GM23338 (cell line): ENCODE measurements around the gene PASK. TPM values are rescaled to one million over a fixed set of nuclear protein-coding genes. Genes with fewer than 3 reads are reported as not detected.

Experiments used
- ATAC-seq: fragments of 200-7000 bp; cut with Tn5 transposase; 3 replicates; pipeline ENCODE4 v1.9.1; 2020
- DNase-seq: peaks from one replicate; pipeline ENCODE4 v3.0.0-alpha.2; 2015; ENCODE audit warnings: low spot score
- H2AFZ ChIP-seq: fragments of 200-600 bp; sonication (generic); 2 replicates; pipeline ENCODE4 v1.8.0; 2016; ENCODE audit warnings: antibody characterized with exemption, mild to moderate bottlenecking, moderate library complexity
- H3F3A ChIP-seq: fragments of 200-600 bp; sonication (generic); replicated peaks from 2 replicates; pipeline ENCODE4 v1.8.0; 2017; ENCODE audit warnings: antibody characterized with exemption, mixed run types, low read depth
- H3K27ac ChIP-seq: fragments of 200-600 bp; sonication (generic); 2 replicates; pipeline ENCODE4 v1.6.1; 2016; ENCODE audit warnings: low read depth
- H3K27me3 ChIP-seq: fragments of 200-600 bp; sonication (generic); 2 replicates; pipeline ENCODE4 v1.8.0; 2016; ENCODE audit warnings: mild to moderate bottlenecking, mixed run types, moderate library complexity; ENCODE audit not compliant: insufficient read depth
- H3K36me3 ChIP-seq: fragments of 200-600 bp; sonication (generic); 2 replicates; pipeline ENCODE4 v1.8.0; 2016; ENCODE audit warnings: mild to moderate bottlenecking; ENCODE audit not compliant: insufficient read depth
- H3K4me1 ChIP-seq: fragments of 200-600 bp; sonication (generic); 2 replicates; pipeline ENCODE4 v1.8.0; 2016; ENCODE audit warnings: mild to moderate bottlenecking, moderate library complexity; ENCODE audit not compliant: insufficient read depth
- H3K4me2 ChIP-seq: fragments of 200-600 bp; sonication (generic); 2 replicates; pipeline ENCODE4 v1.7.1; 2017; ENCODE audit warnings: mixed run types
- H3K4me3 ChIP-seq: fragments of 200-600 bp; sonication (generic); 2 replicates; pipeline ENCODE4 v1.6.1; 2016; ENCODE audit warnings: mixed run types
- H3K79me2 ChIP-seq: fragments of 200-600 bp; sonication (generic); replicated peaks from 2 replicates; pipeline ENCODE4 v1.8.0; 2017; ENCODE audit warnings: mild to moderate bottlenecking; ENCODE audit not compliant: insufficient read depth
- H3K9me2 ChIP-seq: fragments of 200-600 bp; sonication (generic); 2 replicates; pipeline ENCODE4 v1.8.0; 2017; ENCODE audit not compliant: insufficient read depth
- H4K20me1 ChIP-seq: fragments of 200-600 bp; sonication (generic); replicated peaks from 2 replicates; pipeline ENCODE4 v1.8.0; 2017; ENCODE audit warnings: mild to moderate bottlenecking; ENCODE audit not compliant: insufficient read depth
- H3K27ac Mint-ChIP-seq: 2 replicates; pipeline ENCODE4 v1.8.0; 2020; ENCODE audit warnings: inconsistent platforms, mild to moderate bottlenecking, moderate library complexity, mixed read lengths
- H3K27me3 Mint-ChIP-seq: 3 replicates; pipeline ENCODE4 v1.8.0; 2022; ENCODE audit warnings: low read depth, mild to moderate bottlenecking, moderate library complexity, mixed read lengths, inconsistent platforms; ENCODE audit not compliant: insufficient read depth, poor library complexity
- H3K36me3 Mint-ChIP-seq: 3 replicates; pipeline ENCODE4 v1.8.0; 2021; ENCODE audit warnings: low read depth, mild to moderate bottlenecking, inconsistent platforms, moderate library complexity, mixed read lengths
- H3K4me1 Mint-ChIP-seq: 3 replicates; pipeline ENCODE4 v1.8.0; 2020; ENCODE audit warnings: mild to moderate bottlenecking, inconsistent platforms, mixed read lengths
- H3K4me3 Mint-ChIP-seq: 3 replicates; pipeline ENCODE4 v1.8.0; 2021; ENCODE audit warnings: moderate library complexity, mild to moderate bottlenecking, inconsistent platforms, mixed read lengths
- H3K9me3 Mint-ChIP-seq: 3 replicates; pipeline ENCODE4 v1.8.0; 2020; ENCODE audit warnings: moderate library complexity, mild to moderate bottlenecking, inconsistent platforms, mixed read lengths
- CREB1 ChIP-seq: fragments of 250-450 bp; sonication (Bioruptor Pico); IDR thresholded peaks from 2 replicates; pipeline ENCODE4 v1.5.0; 2020; ENCODE audit warnings: low read depth, mild to moderate bottlenecking, moderate library complexity
- EZH2 ChIP-seq: fragments of 200-600 bp; sonication (generic); IDR thresholded peaks from one replicate; pipeline ENCODE4 v1.8.0; 2017; ENCODE audit warnings: antibody characterized with exemption, mild to moderate bottlenecking, low read depth; ENCODE audit not compliant: unreplicated experiment
- EZH2phosphoT487 ChIP-seq: fragments of 200-600 bp; sonication (generic); IDR thresholded peaks from one replicate; pipeline ENCODE4 v1.8.1; 2018; ENCODE audit warnings: antibody characterized with exemption; ENCODE audit not compliant: unreplicated experiment
- JUNB ChIP-seq: IDR thresholded peaks from one replicate; pipeline ENCODE4 v1.6.1; 2016; ENCODE audit warnings: antibody characterized with exemption; ENCODE audit not compliant: unreplicated experiment
- NANOG ChIP-seq: IDR thresholded peaks from 2 replicates; pipeline ENCODE4 v1.6.1; 2016; ENCODE audit warnings: antibody characterized with exemption, borderline replicate concordance
- POLR2AphosphoS5 ChIP-seq: IDR thresholded peaks from 2 replicates; pipeline ENCODE4 v1.6.1; 2016; ENCODE audit warnings: antibody characterized with exemption, low read depth
- ZNF114 ChIP-seq: fragments of 250-450 bp; sonication (Bioruptor Pico); IDR thresholded peaks from 2 replicates; pipeline ENCODE4 v1.5.0; 2020; ENCODE audit warnings: mild to moderate bottlenecking, moderate library complexity
- ZNF331 ChIP-seq: fragments of 250-450 bp; sonication (Bioruptor Pico); IDR thresholded peaks from 2 replicates; pipeline ENCODE4 v1.5.0; 2020; ENCODE audit warnings: low read depth, mild to moderate bottlenecking, moderate library complexity
- ZNF462 ChIP-seq: fragments of 250-450 bp; sonication (Bioruptor Pico); IDR thresholded peaks from 2 replicates; pipeline ENCODE4 v1.5.0; 2020; ENCODE audit warnings: mild to moderate bottlenecking, moderate library complexity
- polyA plus RNA-seq: library from polyadenylated mRNA; unstranded; fragments of >200 nt; fragmentation: Nextera tagmentation; extraction: Ambion mirVana; gene quantifications from 2 replicates; pipeline ENCODE4 v1.2.1, GENCODE V29; 2016
- total RNA-seq: library from RNA; depleted of rRNA; stranded (reverse); fragments of >200 nt; shearing (Covaris generic); gene quantifications from 2 replicates; pipeline ENCODE4 v1.2.3, GENCODE V29; 2014
- TF ChIP-seq, protein P1 (sequence below), 2 experiments: fragments of 200-600 bp in 1 of 2; sonication (generic) in 1 of 2; conservative IDR thresholded peaks; 2 replicates each; pipeline versions ENCODE4 v1.5.1 to v1.6.1; 2016 to 2017; ENCODE audit warnings: antibody characterized with exemption in 2 of 2, low read depth in 2 of 2, mild to moderate bottlenecking in 2 of 2, moderate library complexity in 1 of 2
- TF ChIP-seq, protein P2 (sequence below): IDR thresholded peaks from 2 replicates; pipeline ENCODE4 v1.6.1; 2016; ENCODE audit warnings: antibody characterized with exemption
- TF ChIP-seq, protein P3 (sequence below): IDR thresholded peaks from one replicate; pipeline ENCODE4 v1.6.1; 2018; ENCODE audit warnings: antibody characterized with exemption; ENCODE audit not compliant: unreplicated experiment

The PASK gene
- total and polyA plus RNA-seq, 2 experiments from 2014 or later: 12.5 to 38.4 TPM

GRCh38 chr2:241134711-241135110, 14.6 kb downstream of the PASK start:
- Histone ChIP-seq H3K27ac (no peak overlapping the region), H3K4me1 (no peaks in the 10 kb centered on the region), H3K4me2 (no peak overlapping the region), H2AFZ (no peak overlapping the region), H3K36me3 (peaks cover 10% of the 10 kb centered on the region), H3K9me2 (no peaks in the 10 kb centered on the region), H3K4me3 (no peak overlapping the region), H3F3A (no peaks in the 10 kb centered on the region), H3K27me3 (no peaks in the 10 kb centered on the region), H3K79me2 (no peaks in the 10 kb centered on the region), H4K20me1 (no peaks in the 10 kb centered on the region)
- DNase-seq (no peak), ATAC-seq (no peak)
- no peak overlapping the region for H3K27ac Mint-ChIP-seq
- no peak overlapping the region for H3K4me3 Mint-ChIP-seq
- no peak for TF ChIP-seq CREB1 (CRISPR knock-in tag)
- TF ChIP-seq NANOG: no peak
- TF ChIP-seq, protein P1, sequence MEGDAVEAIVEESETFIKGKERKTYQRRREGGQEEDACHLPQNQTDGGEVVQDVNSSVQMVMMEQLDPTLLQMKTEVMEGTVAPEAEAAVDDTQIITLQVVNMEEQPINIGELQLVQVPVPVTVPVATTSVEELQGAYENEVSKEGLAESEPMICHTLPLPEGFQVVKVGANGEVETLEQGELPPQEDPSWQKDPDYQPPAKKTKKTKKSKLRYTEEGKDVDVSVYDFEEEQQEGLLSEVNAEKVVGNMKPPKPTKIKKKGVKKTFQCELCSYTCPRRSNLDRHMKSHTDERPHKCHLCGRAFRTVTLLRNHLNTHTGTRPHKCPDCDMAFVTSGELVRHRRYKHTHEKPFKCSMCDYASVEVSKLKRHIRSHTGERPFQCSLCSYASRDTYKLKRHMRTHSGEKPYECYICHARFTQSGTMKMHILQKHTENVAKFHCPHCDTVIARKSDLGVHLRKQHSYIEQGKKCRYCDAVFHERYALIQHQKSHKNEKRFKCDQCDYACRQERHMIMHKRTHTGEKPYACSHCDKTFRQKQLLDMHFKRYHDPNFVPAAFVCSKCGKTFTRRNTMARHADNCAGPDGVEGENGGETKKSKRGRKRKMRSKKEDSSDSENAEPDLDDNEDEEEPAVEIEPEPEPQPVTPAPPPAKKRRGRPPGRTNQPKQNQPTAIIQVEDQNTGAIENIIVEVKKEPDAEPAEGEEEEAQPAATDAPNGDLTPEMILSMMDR (conservative IDR thresholded peaks at IDR 0.05; ENCODE audit: low read depth in 2 of 2): no peak
- TF ChIP-seq, protein P2, sequence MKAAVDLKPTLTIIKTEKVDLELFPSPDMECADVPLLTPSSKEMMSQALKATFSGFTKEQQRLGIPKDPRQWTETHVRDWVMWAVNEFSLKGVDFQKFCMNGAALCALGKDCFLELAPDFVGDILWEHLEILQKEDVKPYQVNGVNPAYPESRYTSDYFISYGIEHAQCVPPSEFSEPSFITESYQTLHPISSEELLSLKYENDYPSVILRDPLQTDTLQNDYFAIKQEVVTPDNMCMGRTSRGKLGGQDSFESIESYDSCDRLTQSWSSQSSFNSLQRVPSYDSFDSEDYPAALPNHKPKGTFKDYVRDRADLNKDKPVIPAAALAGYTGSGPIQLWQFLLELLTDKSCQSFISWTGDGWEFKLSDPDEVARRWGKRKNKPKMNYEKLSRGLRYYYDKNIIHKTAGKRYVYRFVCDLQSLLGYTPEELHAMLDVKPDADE: no peak
- TF ChIP-seq POLR2AphosphoS5: no peak
- no peak for TF ChIP-seq EZH2phosphoT487
- no peak for TF ChIP-seq EZH2
- TF ChIP-seq, protein P3, sequence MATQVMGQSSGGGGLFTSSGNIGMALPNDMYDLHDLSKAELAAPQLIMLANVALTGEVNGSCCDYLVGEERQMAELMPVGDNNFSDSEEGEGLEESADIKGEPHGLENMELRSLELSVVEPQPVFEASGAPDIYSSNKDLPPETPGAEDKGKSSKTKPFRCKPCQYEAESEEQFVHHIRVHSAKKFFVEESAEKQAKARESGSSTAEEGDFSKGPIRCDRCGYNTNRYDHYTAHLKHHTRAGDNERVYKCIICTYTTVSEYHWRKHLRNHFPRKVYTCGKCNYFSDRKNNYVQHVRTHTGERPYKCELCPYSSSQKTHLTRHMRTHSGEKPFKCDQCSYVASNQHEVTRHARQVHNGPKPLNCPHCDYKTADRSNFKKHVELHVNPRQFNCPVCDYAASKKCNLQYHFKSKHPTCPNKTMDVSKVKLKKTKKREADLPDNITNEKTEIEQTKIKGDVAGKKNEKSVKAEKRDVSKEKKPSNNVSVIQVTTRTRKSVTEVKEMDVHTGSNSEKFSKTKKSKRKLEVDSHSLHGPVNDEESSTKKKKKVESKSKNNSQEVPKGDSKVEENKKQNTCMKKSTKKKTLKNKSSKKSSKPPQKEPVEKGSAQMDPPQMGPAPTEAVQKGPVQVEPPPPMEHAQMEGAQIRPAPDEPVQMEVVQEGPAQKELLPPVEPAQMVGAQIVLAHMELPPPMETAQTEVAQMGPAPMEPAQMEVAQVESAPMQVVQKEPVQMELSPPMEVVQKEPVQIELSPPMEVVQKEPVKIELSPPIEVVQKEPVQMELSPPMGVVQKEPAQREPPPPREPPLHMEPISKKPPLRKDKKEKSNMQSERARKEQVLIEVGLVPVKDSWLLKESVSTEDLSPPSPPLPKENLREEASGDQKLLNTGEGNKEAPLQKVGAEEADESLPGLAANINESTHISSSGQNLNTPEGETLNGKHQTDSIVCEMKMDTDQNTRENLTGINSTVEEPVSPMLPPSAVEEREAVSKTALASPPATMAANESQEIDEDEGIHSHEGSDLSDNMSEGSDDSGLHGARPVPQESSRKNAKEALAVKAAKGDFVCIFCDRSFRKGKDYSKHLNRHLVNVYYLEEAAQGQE: no peak
- TF ChIP-seq JUNB: no peak
- no peak for TF ChIP-seq ZNF331 (CRISPR knock-in tag)
- TF ChIP-seq ZNF462 (CRISPR knock-in tag): no peak
- no peak for TF ChIP-seq ZNF114
- H3K9me3 Mint-ChIP-seq: no peaks in the 10 kb centered on the region
- no peaks in the 10 kb centered on the region for H3K27me3 Mint-ChIP-seq
- no peaks in the 10 kb centered on the region for H3K4me1 Mint-ChIP-seq
- H3K36me3 Mint-ChIP-seq: peaks cover 52% of the 10 kb centered on the region
